A204.1 (cell line): ENCODE data around the gene DENND1A.

Experiments used
- FAIRE-seq: peaks from 2 replicates; lab custom pipeline; 2012; peaks lifted over from hg19 to GRCh38; lab: Jason Lieb, UNC

DENND1A gene

GRCh38 chr9:123365881-123366528 is 563.9 kb downstream of the DENND1A start:
- FAIRE-seq, result no peak

GRCh38 chr9:123365287-123365880 is 564.5 kb downstream of the DENND1A start:
- no peak for FAIRE-seq

- no peak for FAIRE-seq
Observed at GRCh38 chr9:123364241-123364824, 565.6 kb downstream of the DENND1A start.

- no peak for FAIRE-seq
Observed at GRCh38 chr9:123362856-123363255, 567.1 kb downstream of the DENND1A start.

DNA sequence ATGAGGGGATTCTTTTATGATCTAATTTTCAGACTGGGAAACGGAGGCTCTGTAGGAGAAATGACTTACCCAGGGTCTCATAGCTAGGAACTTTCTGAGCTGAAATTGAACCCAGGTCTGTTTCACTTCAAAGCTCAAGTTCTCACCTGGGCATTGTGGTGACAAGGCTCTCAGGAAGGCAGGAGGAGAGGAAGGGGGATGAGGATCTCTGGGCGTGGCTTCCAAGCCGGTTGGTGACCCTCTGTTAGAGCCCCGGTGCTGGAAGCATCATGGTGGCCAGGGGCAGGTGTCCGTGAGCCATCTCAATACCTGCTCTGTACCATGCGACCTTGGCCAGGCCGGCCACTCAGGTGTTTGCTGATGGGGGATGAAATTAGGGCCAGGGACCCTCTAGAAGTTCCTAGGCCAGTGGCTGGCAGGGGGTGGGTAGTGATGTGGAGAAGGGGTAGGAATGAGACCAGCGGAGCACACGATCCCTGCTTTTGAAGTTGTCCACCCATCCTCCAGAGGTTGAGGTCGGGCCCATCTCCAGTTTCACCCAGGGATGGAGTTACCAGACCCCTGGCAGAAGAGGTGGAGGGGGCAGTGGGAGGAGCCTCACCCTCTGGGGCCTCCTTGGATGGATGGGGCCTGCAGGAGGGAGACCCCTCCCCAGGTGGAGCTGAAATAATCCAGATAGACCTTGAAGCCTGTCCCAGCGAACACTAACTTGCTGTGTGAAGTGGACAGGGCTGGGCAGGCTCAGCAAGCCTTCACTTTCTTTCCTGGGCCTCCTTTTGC is 568.0 kb downstream of the DENND1A start:
- FAIRE-seq, result no peak

DNA sequence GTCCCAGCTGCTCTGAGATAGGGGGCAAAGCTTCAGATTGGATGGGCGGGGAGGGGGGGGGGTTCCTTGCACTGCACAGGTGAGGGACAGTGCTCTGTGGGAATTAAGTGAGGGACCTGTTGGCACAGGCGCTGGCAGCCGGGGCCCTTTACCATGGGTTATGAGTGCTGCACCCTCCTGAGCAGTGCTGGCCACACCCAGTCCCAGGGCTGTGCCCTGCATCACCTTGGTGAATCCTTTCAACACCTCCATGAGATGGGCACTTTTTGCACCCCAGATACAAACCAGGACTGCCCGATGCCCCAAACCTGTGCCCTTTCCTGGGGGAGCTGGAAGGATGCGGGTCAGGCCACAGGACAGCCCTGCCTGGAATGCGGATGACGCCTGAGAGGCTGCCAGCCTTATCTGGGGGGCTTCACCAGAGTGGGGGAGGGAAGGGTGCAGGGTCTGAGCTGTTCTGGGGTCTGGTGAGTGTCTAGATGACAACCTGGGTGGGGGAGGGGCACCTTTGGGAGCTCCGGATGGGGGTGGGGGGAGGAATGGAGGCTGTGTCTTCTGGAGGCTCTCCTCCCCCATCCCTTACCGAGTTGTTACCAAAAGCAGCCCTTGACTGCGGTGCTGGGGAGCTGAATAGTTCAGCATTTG is 568.7 kb downstream of the DENND1A start:
- no peak for FAIRE-seq

GRCh38 chr9:123360161-123361085 is 569.5 kb downstream of the DENND1A start:
- no peak for FAIRE-seq

DNA sequence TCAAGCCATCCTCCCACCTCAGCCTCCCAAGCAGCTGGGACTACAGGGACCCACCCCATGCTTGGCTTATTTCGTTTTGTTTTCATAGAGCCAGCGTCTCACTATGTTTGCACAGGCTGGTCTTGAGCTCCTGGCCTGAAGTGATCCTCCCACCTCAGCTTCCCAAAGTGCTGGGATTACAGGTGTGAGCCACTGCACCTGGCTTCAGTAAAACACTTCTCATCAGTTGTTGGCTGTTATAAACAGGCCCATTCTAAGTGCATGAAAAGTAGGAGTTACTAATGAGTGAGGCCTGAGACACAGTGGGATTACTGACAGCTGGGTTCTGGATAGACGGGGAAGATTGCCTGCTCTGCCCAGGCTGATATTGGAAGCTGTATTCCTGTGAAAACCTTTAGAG is 570.4 kb downstream of the DENND1A start:
- FAIRE-seq, result no peak

- no peak for FAIRE-seq
Observed at GRCh38 chr9:123359106-123359505, 570.8 kb downstream of the DENND1A start.

- no peak for FAIRE-seq
Observed at GRCh38 chr9:123358181-123358905, 571.6 kb downstream of the DENND1A start.

DNA sequence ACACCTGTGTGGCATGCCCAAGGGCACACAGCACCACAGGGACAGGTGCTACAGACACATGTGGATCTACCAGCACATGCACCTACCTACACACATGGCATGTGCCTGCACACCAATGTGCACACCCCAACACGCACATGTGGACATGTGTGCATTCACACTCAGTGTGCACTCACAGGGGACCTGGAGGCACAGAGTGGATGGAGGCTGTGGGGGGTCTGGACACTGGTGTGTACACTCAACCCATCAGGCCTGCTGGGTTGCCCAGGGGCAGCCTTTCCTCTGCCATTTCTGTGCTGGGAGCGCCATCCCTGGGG is 572.2 kb downstream of the DENND1A start:
- no peak for FAIRE-seq

DNA sequence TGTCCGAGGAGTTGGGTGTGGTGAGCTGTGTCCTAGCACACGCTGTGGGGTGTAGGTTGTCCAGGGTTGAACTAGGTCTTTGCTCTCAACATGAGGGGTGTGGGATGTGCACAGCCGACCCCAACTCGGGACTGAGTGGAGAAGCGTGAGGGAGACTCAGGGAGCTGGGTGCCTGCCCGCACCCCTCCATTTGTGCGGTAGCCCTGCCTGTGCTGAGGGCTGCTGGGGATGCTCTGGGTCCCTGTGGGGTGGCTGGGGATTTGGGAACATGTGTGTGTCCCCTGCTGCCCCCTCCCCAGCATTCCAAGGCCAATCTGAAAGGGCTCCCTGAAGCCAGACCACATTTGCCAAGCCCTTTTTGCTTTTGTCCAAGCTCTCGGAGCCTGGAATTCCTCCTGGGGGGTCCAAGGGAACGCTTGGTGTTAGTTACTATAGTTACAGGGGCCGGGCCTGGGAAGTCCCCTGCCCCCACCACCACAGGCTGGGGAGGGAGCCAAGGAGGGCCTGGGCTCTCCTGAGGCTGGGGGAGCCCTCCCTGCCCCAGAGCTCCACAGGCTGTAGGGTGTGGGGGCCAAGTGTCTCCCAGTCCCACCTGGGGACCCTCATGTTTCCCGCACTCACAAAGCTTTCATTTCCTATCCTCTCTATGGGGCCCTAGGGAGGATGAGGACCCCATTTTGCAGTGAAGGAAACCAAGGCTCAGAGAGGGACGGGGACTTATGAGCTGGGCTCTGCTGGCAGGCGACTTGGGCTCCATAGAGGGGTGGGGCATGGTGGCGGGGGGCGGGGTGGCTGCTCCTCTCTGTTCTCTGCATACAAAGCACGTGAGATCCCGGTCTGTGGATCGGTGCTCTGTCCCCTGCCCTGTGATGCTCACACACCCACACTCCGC is 572.8 kb downstream of the DENND1A start:
- no peak for FAIRE-seq

GRCh38 chr9:123355761-123356431 is 574.0 kb downstream of the DENND1A start, which contains the start of gene CRB2:
TSS of gene CRB2 (plus strand) at chr9:123356197. CDS start at chr9:123356261, 64 bp downstream.
- FAIRE-seq, result no peak

GRCh38 chr9:123354806-123355508 is 575.0 kb downstream of the DENND1A start:
- no peak for FAIRE-seq

- no peak for FAIRE-seq
Observed at GRCh38 chr9:123353984-123354591, 575.8 kb downstream of the DENND1A start.

DNA sequence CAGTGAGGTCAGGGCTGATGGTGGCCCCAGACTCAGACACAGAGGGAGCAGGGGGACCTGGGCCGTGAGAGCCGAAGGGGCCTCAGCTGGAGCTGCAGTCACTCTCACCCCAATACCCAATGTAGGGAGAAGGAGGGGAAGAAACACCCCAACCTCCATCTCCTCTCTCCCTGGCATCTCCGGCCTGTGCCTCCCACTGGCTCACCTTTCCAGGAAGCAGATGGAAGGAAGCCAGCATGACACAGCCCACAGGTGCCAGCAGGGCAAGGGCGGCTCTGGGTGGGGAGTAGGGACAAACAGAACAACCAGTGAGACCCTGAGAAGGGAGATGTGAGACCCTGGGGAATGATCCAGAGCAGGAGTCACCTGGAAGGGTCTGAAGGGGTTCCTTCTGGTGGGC is 576.9 kb downstream of the DENND1A start:
- FAIRE-seq, result no peak

DNA sequence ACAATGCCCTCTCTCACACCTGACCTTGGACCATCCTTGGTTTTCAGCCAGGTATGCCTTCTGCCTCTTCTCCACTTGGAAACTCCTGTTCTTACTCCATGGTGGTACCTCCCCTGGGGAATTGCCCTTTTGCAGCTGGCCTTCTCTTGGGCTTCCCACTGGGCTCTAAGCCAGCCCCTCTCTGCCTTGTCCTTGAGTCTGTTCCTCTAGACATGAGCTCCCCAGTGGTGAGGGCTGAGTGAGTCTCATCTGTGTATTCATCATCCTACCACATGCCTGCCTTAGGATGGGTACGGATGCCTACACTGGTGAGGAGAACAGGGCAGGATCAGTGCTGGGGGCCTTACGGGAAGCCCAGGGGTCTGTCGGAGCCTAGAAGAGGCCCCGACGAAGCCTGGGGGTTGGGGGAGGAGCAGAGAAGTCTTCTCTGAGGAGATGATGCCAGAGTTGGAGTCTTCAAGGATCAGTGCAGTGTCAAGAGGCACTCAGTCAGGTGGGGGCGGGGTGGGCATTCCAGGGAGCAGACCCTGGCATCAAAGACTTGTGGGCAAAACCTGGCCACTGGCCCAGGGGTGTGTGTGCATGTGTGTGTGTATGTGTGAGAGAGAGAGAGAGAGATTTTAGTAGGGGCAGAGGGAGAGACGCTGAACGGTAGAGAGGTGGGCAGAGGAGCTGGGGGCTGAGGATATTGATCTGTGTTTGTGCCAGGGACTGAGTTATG is 579.2 kb downstream of the DENND1A start:
- FAIRE-seq, result no peak
